ENCODE measurements around the gene HRH1. TPM values are rescaled to one million over a fixed set of nuclear protein-coding genes. Genes with fewer than 3 reads are reported as not detected.

The HRH1 gene
- total RNA-seq, 1 donor from 2014 or later, result not detected

GRCh38 chr3:11245827-11246662, 91.8 kb downstream of the HRH1 start:
- TF ChIP-seq CTCF (conservative IDR thresholded peaks at IDR 0.05), result no peak
- no peaks in the 10 kb centered on the region for H3K9me3 Mint-ChIP-seq
- no peaks in the 10 kb centered on the region for H3K4me1 Mint-ChIP-seq
- H3K36me3 Mint-ChIP-seq (ENCODE audit: low read depth), result no peaks in the 10 kb centered on the region
- H3K27ac Mint-ChIP-seq (ENCODE audit: unreplicated experiment), result no peak overlapping the region
- DNase-seq (ENCODE audit: low read depth, low spot score), result no peak
- peaks cover 13% of the 10 kb centered on the region for H3K27me3 Mint-ChIP-seq (ENCODE audit: low read depth)
- H3K4me3 Mint-ChIP-seq, result no peak overlapping the region

- TF ChIP-seq CTCF (conservative IDR thresholded peaks at IDR 0.05), result no peak
- DNase-seq (ENCODE audit: low read depth, low spot score), result no peak
- Mint-ChIP-seq H3K9me3 (no peaks in the 10 kb centered on the region), H3K4me3 (no peak overlapping the region), H3K27me3 (ENCODE audit: low read depth) (peaks cover 13% of the 10 kb centered on the region), H3K27ac (ENCODE audit: unreplicated experiment) (no peak overlapping the region), H3K36me3 (ENCODE audit: low read depth) (no peaks in the 10 kb centered on the region), H3K4me1 (no peaks in the 10 kb centered on the region)
Observed at GRCh38 chr3:11246663-11246970, 92.3 kb downstream of the HRH1 start.

DNA sequence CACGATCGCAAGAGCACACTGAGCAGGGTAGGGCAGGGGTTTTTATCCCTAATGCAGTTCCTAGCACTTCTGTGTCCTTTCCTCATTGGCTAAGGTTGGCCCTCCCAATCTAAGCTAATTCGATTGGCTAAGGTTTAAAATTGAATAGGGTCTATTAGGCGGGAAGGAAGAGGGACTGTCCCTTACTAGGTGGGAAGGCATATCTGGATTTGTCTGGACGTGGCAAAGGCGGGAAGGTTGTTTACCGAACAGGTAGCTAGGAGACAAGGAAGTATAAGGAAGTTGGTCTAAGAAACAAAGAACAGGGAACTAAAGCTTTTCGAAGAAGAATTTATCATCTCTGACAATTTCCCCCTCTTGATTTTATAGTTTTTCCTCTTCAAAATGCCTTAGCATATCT, 93.1 kb downstream of the HRH1 start:
- Mint-ChIP-seq H3K36me3 (ENCODE audit: low read depth) (no peaks in the 10 kb centered on the region), H3K27me3 (ENCODE audit: low read depth) (peaks cover 18% of the 10 kb centered on the region), H3K4me3 (no peak overlapping the region), H3K4me1 (no peaks in the 10 kb centered on the region), H3K27ac (ENCODE audit: unreplicated experiment) (no peak overlapping the region), H3K9me3 (no peaks in the 10 kb centered on the region)
- no peak for DNase-seq (ENCODE audit: low read depth, low spot score)
- TF ChIP-seq CTCF (conservative IDR thresholded peaks at IDR 0.05), result no peak

GRCh38 chr3:11248596-11248995, 94.3 kb downstream of the HRH1 start:
- H3K4me3 Mint-ChIP-seq, result no peak overlapping the region
- TF ChIP-seq CTCF (conservative IDR thresholded peaks at IDR 0.05), result no peak

GRCh38 chr3:11250902-11251806, 96.9 kb downstream of the HRH1 start:
- Mint-ChIP-seq H3K9me3 (no peaks in the 10 kb centered on the region), H3K4me3 (no peak overlapping the region), H3K4me1 (no peaks in the 10 kb centered on the region), H3K27ac (ENCODE audit: unreplicated experiment) (no peak overlapping the region), H3K27me3 (ENCODE audit: low read depth) (peaks cover 22% of the 10 kb centered on the region), H3K36me3 (ENCODE audit: low read depth) (no peaks in the 10 kb centered on the region)
- TF ChIP-seq CTCF (conservative IDR thresholded peaks at IDR 0.05), result no peak
- no peak for DNase-seq (ENCODE audit: low read depth, low spot score)

More at GRCh38 chr3:11248596-11248995, 94.3 kb downstream of the HRH1 start:
- no peaks in the 10 kb centered on the region for H3K9me3 Mint-ChIP-seq
- no peaks in the 10 kb centered on the region for H3K36me3 Mint-ChIP-seq (ENCODE audit: low read depth)
- no peaks in the 10 kb centered on the region for H3K4me1 Mint-ChIP-seq
- peaks cover 18% of the 10 kb centered on the region for H3K27me3 Mint-ChIP-seq (ENCODE audit: low read depth)
- DNase-seq (ENCODE audit: low read depth, low spot score), result no peak
- H3K27ac Mint-ChIP-seq (ENCODE audit: unreplicated experiment), result no peak overlapping the region
